Ovary (tissue), 1 donor: ENCODE measurements around the gene ADARB2.

ENCODE experiments used
- EP300 ChIP-seq: sonication (generic); formaldehyde crosslinking; IDR thresholded peaks from one replicate; pipeline ENCODE4 v1.6.1; 2017; ENCODE audit warnings: antibody characterized with exemption
- POLR2A ChIP-seq: fragments of 450-650 bp; IDR thresholded peaks from one replicate; pipeline ENCODE4 v1.6.1; 2017; ENCODE audit warnings: antibody characterized with exemption, mild to moderate bottlenecking, moderate library complexity

DNA sequence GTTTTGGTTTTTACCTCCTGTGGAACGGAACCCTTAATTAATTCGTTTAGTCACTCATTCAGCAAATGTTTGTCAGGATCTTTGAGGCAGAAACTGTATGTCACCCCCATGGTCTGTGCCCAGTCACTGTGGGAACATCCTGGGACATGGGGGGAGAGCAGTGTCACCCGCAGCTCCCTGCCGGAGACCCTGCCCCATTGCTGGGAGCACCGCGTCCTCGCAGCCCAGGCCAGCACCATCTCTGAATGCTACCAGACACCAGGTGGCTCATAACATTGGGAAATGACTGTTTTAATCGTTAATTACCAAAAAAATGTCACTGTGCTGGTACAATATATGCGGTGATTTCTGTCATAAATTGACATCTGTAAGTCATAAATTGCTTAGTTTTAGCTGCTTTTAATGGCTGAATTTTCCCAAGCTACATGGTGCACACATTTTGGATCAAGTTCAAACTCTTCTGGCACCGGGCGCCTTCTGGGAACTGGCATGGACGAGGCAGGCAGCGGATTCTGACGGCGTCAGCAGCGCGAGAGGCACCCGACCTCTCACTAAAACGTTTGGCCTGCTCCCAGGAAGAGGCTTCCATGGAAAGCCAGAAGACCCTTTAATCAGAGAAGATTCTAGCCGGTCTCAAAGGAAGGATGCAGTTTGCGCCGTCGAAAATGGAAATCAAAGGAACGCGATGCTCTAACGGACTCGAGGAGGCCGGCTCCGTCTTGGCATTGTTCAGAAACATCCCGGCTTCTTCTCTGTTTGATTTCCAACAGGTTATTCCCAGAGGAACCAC, 184.2 kb downstream of the ADARB2 start:
- TF ChIP-seq POLR2A (no peak), EP300 (no peak)
